22Rv1 (cell line): ENCODE results near the gene ERGIC1.

ENCODE experiments used
- ZFX ChIP-seq: fragments of 450-650 bp; IDR thresholded peaks from 2 replicates; pipeline ENCODE4 v1.6.1; 2017; ENCODE audit warnings: antibody characterized with exemption, borderline replicate concordance
- TF ChIP-seq, protein P1 (sequence below): fragments of 450-650 bp; IDR thresholded peaks from 2 replicates; pipeline ENCODE4 v1.5.1; 2017; ENCODE audit warnings: mild to moderate bottlenecking

DNA sequence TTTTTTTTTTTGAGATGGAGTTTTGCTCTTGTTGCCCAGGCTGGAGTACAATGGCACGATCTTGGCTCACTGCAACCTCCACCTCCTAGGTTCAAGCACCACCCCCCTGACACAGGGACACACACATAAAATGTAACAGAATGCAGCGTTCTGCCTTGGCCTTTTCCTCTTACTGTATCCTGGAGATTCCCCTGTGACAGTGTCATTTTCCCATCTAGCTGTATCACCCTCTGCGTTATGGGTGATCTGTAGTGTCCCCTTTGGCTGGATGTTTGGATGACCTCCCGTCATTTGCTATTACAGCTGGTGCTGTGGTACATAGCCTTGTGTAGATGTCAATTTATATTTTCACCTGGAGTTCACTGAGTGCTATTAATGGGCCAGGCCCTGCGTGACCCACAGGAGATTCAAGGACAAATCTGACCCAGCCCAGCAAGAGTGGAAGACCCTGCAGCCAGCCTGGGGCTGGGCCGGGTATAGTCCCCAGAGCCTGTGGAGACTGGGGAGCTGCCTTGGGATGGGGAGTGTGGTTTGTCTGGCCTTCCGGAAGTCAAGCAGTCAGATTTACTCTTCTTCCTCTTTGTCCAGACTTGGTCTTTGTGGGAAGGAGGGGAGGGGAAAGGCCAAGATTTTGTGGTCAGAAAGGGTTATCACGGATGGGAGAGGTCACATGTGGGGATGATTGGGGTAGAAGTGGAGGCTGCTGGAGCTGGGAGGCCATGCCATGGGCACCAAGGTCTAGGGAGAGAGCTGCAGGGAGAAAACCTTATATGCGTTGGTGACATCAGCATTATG, 43.6 kb downstream of the ERGIC1 start:
- TF ChIP-seq, protein P1, sequence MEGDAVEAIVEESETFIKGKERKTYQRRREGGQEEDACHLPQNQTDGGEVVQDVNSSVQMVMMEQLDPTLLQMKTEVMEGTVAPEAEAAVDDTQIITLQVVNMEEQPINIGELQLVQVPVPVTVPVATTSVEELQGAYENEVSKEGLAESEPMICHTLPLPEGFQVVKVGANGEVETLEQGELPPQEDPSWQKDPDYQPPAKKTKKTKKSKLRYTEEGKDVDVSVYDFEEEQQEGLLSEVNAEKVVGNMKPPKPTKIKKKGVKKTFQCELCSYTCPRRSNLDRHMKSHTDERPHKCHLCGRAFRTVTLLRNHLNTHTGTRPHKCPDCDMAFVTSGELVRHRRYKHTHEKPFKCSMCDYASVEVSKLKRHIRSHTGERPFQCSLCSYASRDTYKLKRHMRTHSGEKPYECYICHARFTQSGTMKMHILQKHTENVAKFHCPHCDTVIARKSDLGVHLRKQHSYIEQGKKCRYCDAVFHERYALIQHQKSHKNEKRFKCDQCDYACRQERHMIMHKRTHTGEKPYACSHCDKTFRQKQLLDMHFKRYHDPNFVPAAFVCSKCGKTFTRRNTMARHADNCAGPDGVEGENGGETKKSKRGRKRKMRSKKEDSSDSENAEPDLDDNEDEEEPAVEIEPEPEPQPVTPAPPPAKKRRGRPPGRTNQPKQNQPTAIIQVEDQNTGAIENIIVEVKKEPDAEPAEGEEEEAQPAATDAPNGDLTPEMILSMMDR: no peak
- no peak for TF ChIP-seq ZFX
